SU-DHL-6 (cell line): ENCODE measurements around the gene AP1B1.

Experiments
- CTCF ChIP-seq: fragments of 200-600 bp; sonication (generic); IDR thresholded peaks from one replicate; pipeline ENCODE4 v1.5.1; 2017; ENCODE audit warnings: antibody characterized with exemption, mild to moderate bottlenecking, low read length, moderate library complexity; ENCODE audit not compliant: insufficient read depth, poor library complexity, severe bottlenecking
- EZH2phosphoT487 ChIP-seq: fragments of 200-600 bp; sonication (generic), shearing (Covaris generic); conservative IDR thresholded peaks from 2 replicates; pipeline ENCODE4 v1.6.1; 2018; ENCODE audit warnings: mild to moderate bottlenecking, antibody characterized with exemption, low read length, moderate library complexity, mixed read lengths

DNA sequence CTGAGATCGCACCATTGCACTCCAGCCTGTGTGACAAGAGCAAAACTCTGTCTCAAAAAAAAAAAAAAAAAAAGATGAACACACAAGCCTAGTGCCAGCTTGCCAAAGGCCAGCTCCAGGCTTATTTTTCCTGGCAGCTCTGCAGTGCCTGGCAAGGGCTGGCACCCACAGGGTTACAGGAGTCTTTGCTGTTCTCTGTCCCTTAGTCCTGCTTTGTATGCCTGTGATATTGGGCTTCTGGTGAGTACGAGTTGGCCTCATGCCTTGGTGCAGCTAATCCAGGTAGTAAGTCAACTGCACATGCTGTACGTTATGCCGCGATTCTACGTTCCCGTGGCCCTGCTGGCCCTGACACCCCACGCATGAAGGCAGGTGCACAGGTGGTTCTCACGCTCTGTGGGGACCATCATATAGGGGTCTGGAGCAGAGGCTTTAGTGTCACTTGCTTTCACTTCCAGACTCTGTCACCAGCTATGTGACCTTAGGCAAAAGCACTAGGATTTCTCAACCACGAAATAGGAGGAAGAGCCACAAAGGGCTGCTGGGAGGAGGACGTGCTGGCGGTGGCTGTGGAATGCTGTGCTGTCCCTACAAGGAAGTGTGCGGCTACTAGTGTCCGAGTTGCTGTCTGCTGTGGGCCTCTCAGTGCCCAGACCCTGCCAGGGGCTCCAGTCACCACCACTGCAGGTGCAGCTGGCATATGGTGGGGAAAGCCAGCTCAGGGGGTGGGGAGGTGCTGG, 51.4 kb downstream of the AP1B1 start:
- TF ChIP-seq CTCF (no peak), EZH2phosphoT487 (no peak)
